Fibroblast of lung (primary cell): ENCODE results near the gene PIK3CD.

ENCODE experiments used
- EZH2 ChIP-seq: IDR thresholded peaks from 2 replicates; pipeline ENCODE4 v1.5.1; 2012; ENCODE audit warnings: low read length, control low read depth, mild to moderate bottlenecking; ENCODE audit errors: missing control alignments
- TF ChIP-seq, protein P1 (sequence below), 2 donors: IDR thresholded peaks in 1 of 2; conservative IDR thresholded peaks in 1 of 2; 1 replicate in 1 of 2; 2 replicates in 1 of 2; pipeline ENCODE4 v1.5.1; 2011 to 2012; ENCODE audit warnings: low read length in 2 of 2, control low read depth in 1 of 2, inconsistent platforms in 1 of 2, low read depth in 1 of 2, mild to moderate bottlenecking in 1 of 2

GRCh38 chr1:9764550-9764949 is 113.0 kb downstream of the PIK3CD start:
- TF ChIP-seq, protein P1, sequence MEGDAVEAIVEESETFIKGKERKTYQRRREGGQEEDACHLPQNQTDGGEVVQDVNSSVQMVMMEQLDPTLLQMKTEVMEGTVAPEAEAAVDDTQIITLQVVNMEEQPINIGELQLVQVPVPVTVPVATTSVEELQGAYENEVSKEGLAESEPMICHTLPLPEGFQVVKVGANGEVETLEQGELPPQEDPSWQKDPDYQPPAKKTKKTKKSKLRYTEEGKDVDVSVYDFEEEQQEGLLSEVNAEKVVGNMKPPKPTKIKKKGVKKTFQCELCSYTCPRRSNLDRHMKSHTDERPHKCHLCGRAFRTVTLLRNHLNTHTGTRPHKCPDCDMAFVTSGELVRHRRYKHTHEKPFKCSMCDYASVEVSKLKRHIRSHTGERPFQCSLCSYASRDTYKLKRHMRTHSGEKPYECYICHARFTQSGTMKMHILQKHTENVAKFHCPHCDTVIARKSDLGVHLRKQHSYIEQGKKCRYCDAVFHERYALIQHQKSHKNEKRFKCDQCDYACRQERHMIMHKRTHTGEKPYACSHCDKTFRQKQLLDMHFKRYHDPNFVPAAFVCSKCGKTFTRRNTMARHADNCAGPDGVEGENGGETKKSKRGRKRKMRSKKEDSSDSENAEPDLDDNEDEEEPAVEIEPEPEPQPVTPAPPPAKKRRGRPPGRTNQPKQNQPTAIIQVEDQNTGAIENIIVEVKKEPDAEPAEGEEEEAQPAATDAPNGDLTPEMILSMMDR (conservative IDR thresholded peaks at IDR 0.05 in 1 of 2, IDR thresholded peaks at IDR 0.05 in 1 of 2; ENCODE audit: low read depth in 1 of 2, low read length in 2 of 2) = no peak
- no peak for TF ChIP-seq EZH2
